ENCODE data around the gene USP20.
"Not testable (repeated sequence)": the region's sequence is repeated elsewhere in the genome, so short reads cannot be mapped to it uniquely, and the experiment has no call there.

Gene USP20

DNA sequence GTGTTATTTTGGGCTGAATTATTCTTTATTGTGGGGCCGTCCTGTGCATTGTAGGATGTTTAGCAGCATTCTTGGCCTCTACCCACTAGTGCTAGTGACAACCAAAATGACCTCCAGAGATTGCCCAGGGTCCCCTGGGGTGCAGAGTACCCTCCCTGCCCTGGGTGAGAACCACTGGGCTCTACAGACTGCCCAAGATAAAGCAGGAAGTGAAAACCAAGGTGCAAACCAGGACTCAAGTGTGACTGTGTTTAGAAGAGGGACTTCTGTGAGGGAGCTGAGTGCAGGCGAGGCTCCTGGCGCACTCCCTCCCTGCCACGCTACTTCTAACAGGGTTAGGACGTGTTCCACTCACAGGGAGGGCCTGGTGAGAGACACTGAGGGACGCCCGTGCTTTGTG lies 41.6 kb downstream of the USP20 start:
- no peak for DNase-seq

- no peak for DNase-seq
Measured at GRCh38 chr9:129878291-129878690, 43.0 kb downstream of the USP20 start.

DNA sequence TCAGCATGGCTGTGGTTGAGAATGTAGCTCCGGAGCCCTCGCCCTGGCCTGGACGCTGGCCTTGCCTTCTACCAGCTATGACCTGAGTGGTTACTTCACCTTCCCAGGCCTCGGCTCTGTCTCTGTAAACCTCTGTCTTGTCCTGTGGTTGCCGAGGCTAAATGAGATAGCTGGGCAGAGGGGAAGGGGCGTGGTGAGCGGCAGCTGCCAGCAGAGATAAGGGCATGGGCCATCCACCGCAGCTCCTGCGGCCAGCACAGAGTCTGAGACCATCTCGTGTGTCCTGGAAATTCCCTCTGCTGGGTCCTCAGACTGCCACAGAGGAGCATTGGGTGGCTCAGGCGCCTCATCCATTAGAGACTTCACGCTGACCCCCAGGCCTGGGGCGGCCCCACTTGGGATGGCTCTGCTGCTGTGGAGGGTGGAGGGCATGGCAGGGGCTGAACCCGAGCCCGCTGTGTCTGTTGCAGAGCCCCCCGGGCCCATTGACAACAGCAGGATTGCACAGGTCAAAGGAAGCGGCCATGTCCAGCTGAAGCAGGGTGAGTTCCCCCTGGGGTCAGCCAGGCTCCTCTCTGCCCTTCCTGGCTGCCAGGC lies 43.9 kb downstream of the USP20 start:
- no peak for DNase-seq

- no peak for DNase-seq
Measured at GRCh38 chr9:129879991-129880653, 44.9 kb downstream of the USP20 start.

DNA sequence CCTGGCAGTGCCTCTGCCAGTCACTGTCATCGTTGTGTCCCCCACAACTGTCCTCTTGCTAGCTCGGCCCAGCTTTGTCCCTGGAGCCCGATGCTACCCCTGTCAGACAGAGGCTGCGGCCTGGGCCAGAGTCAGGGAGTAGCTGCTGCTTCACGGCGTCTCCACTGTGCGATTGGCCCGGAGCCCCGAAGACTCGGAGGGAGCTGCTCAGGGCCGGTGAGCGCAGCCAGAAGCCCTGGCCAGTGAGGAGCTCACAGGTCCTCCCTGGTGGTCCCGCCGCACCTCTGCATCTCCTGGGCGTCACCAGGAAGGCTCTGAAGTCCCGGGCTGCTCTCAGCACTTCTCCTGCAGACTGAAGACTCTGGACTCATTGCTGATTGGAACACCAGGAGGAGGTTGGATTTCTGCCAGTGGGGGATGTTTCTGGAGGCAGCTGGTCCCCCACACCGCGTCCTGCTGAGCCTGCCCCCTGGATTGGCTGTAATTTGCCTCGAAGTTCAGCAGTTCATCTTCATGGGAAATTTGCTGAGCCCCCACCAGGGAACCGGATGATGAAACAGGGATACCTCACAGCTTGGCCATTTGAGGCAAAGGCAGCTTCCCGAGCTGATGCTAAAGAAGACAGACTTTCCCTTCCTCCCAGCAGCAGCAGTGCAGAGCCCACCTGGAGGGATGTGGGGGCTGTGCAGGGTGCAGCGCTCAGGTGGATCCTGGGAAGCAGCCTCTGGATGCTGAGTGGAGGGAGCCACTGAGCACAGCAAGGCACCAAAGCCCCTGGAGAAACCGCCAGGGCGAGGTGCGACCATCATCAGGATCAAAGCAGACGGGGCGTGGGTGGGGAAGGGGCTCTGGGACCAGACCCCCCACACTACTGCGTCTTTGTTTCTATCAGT lies 45.6 kb downstream of the USP20 start:
- no peak for DNase-seq

- DNase-seq = no peak
Measured at GRCh38 chr9:129881547-129882324, 46.5 kb downstream of the USP20 start.

DNA sequence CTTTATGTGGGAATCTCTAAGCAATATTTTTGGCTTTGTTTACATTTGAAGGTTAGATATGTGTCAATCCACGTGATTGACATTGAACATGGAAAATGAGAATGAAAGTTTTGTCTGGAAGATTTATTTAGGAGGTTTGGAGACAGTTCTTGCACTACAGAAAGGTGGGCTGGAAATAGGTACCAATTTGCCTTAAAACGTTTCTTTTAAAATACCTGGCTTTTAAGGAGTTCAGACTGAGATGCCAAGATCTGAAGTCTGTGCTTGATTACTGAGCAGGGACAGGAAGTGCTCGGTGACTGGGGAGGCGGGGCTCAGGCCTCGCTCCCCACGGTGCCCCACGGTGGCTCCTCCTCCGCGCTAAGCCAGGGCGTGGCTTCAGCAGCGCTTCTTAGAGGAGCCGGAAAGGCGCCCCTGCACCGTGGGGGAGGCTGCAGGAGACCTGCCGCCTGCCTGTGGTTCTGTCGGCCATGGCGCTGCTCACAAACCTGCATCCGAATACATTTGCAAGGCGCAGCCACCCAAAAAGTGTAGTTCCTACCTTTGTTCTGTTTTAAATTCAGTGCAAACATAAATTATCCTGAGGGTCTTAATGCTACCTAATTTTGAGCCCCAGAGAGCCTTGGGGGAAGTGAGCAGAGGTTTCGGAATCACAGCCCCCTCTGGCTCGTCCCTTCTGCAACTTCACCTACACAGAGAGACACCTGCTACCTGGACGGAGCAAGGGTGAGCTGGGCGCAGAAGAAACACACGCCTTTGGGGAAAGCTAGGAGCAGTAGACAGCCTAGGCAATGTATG lies 49.2 kb downstream of the USP20 start:
- peak; percentile 49 to 88 for DNase-seq

GRCh38 chr9:129885018-129885669 lies 49.9 kb downstream of the USP20 start:
- DNase-seq = peak in 1 of 2 donors; percentile 72

DNA sequence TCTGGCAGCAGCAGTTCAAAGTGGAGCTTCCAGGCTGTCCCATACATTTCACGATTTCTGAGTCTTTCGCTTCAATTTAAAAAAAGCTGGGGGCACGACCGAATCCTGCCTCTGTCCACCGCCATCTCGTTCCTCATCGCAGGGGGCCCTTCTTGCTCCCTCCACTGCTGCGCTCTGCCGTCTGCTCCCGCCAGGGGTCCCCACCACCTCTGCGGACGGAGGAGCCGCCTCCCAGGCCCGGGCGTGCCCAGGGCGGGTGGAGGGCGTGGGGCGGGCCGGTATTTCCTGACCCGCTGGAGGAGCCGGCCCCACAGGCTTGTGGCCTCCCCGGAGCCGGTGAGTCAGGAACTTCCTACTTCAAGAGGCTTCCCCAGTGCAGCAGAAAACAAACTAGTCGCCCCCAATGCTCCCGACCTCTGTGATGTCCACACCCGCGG lies 50.4 kb downstream of the USP20 start:
- DNase-seq = peak; percentile 83 to 86

- no peak for DNase-seq
Measured at GRCh38 chr9:129886226-129887174, 51.2 kb downstream of the USP20 start.

- peak in 1 of 2 donors; percentile 49 for DNase-seq
Measured at GRCh38 chr9:129887334-129888292, 52.4 kb downstream of the USP20 start.

- peak; percentile 46 to 53 for DNase-seq
Measured at GRCh38 chr9:129888293-129889121, 53.2 kb downstream of the USP20 start.

- no peak for DNase-seq
Measured at GRCh38 chr9:129889122-129889940, 54.1 kb downstream of the USP20 start.

DNA sequence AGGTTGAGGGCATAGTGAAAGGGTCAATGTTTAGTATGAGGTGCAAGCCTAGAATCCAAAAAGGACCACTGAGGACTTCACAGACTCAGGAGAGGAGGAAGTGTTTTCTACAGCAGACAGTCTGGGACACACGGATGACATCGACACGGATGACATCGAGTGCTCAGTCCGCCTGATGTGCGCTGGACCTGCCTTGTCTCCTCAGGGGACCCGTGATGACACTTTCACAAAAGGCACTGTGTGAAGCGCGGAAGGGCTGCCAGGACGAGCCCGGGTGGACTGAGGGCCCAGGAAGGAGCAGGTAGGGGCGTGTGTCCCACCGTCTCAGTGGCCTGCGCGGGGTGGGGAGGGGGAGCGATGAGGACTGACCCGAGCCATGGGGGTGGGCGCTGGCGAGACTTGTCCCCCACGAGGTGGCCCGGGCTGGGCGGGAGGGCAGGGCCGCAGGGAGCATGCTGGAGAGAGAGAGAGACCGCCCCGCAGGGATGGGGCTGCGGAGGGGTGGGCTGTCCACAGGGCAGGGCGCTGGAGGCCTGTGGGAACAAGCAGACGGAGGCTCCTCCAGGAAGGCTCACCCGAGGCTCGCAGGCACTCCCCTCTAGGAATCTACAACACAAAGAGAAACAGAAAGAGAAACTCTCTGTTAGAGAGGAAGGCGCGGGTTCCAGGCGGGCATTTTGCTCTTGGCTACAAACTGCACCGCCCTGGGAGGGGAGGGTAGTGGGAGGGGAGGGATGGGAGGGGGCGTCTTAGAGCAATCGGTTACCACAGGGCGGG lies 54.9 kb downstream of the USP20 start:
- DNase-seq = peak in 1 of 2 donors; percentile 95

- not testable (repeated sequence) for DNase-seq
Measured at GRCh38 chr9:129890718-129891299, 55.6 kb downstream of the USP20 start.

DNA sequence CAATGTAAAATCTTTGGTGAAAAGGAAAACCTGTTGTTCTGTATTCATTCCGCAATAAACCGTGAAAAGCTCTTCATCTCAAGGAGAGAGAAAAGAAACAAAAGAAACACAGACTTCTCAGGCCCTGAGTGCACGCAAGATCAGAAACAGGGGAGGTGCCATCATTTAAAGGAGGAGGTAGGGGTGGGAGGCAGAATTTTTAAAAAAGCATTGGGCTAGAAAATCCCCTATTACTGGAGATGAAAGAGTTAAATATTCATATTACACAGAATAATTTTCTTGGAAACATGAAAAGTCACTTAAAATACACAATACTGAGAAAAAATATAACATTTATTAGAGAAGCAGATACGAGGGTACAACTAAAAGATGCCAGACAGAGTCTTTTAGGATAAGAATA lies 56.3 kb downstream of the USP20 start:
- no peak for DNase-seq
